ENCODE measurements around the gene GBF1.

GBF1 gene

GRCh38 chr10:102324061-102324460 lies 78.7 kb downstream of the GBF1 start:
- Histone ChIP-seq H3K9ac (ENCODE audit: insufficient read length) (no peak overlapping the region), H3K9me3 (ENCODE audit: low read depth, low read length) (no peaks in the 10 kb centered on the region), H3K27ac (no peak overlapping the region), H3K36me3 (ENCODE audit: insufficient read depth, low read length) (no peaks in the 10 kb centered on the region), H3K4me3 (no peak overlapping the region)
- no peak for TF ChIP-seq EZH2 (IDR thresholded peaks at IDR 0.05)
- DNase-seq (ENCODE audit: low read depth, low spot score) = no peak

- TF ChIP-seq FOXP2 (optimal IDR thresholded peaks at IDR 0.05; ENCODE audit: control extremely low read depth, extremely low read length, insufficient read depth) (no peak), EZH2 (IDR thresholded peaks at IDR 0.05) (no peak), POLR2AphosphoS5 (IDR thresholded peaks at IDR 0.05; ENCODE audit: borderline replicate concordance, low read depth, low read length) (no peak)
- H3K27ac ChIP-seq = no peak overlapping the region
- H3K9me3 ChIP-seq (ENCODE audit: low read depth, low read length) = no peaks in the 10 kb centered on the region
- no peak for DNase-seq (ENCODE audit: low read depth, low spot score)
- no peak overlapping the region for H3K4me3 ChIP-seq
- H3K36me3 ChIP-seq (ENCODE audit: insufficient read depth, low read length) = no peaks in the 10 kb centered on the region
- H3K9ac ChIP-seq (ENCODE audit: insufficient read length) = no peak overlapping the region
Observed at GRCh38 chr10:102326031-102326430, 80.7 kb downstream of the GBF1 start.

- H3K36me3 ChIP-seq (ENCODE audit: insufficient read depth, low read length) = no peaks in the 10 kb centered on the region
- H3K27ac ChIP-seq = no peak overlapping the region
- no peak for DNase-seq (ENCODE audit: low read depth, low spot score)
- no peak overlapping the region for H3K4me3 ChIP-seq
- no peak overlapping the region for H3K9ac ChIP-seq (ENCODE audit: insufficient read length)
- H3K9me3 ChIP-seq (ENCODE audit: low read depth, low read length) = no peaks in the 10 kb centered on the region
- no peak for TF ChIP-seq POLR2AphosphoS5 (IDR thresholded peaks at IDR 0.05; ENCODE audit: borderline replicate concordance, low read depth, low read length)
- TF ChIP-seq FOXP2 (optimal IDR thresholded peaks at IDR 0.05; ENCODE audit: control extremely low read depth, extremely low read length, insufficient read depth) = no peak
- TF ChIP-seq EZH2 (IDR thresholded peaks at IDR 0.05) = no peak
Observed at GRCh38 chr10:102327002-102327401, 81.7 kb downstream of the GBF1 start.

- Histone ChIP-seq H3K9ac (ENCODE audit: insufficient read length) (no peak overlapping the region), H3K4me3 (no peak overlapping the region), H3K9me3 (ENCODE audit: low read depth, low read length) (no peaks in the 10 kb centered on the region), H3K27ac (no peak overlapping the region), H3K36me3 (ENCODE audit: insufficient read depth, low read length) (no peaks in the 10 kb centered on the region)
- TF ChIP-seq EZH2 (IDR thresholded peaks at IDR 0.05) = no peak
- no peak for DNase-seq (ENCODE audit: low read depth, low spot score)
Observed at GRCh38 chr10:102327641-102328040, 82.3 kb downstream of the GBF1 start.

DNA sequence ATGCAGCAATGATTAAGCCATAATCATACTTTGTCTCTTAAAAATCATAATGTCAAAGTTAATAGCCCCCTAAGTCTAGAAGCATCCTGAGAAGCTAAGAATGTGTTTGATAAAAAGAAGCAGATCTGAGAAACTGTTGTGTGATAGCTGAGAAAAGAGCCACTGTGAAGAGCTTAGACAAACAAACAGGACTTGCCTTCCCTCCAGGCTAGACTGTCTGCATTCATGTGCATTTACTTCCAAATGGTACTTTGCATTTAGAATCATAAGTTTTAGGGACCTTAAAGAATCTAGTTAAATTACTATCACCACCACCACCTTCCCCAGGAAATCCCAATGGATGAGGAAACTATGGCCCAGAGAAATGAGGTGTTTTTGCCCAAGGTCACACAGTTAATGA lies 87.4 kb downstream of the GBF1 start:
- Histone ChIP-seq H3K27ac (no peak overlapping the region), H3K36me3 (ENCODE audit: insufficient read depth, low read length) (no peaks in the 10 kb centered on the region), H3K9me3 (ENCODE audit: low read depth, low read length) (no peaks in the 10 kb centered on the region), H3K9ac (ENCODE audit: insufficient read length) (no peak overlapping the region), H3K4me3 (no peak overlapping the region)
- DNase-seq (ENCODE audit: low read depth, low spot score) = no peak
- TF ChIP-seq POLR2AphosphoS5 (IDR thresholded peaks at IDR 0.05; ENCODE audit: borderline replicate concordance, low read depth, low read length) (no peak), FOXP2 (optimal IDR thresholded peaks at IDR 0.05; ENCODE audit: control extremely low read depth, extremely low read length, insufficient read depth) (no peak), EZH2 (IDR thresholded peaks at IDR 0.05) (no peak)

DNA sequence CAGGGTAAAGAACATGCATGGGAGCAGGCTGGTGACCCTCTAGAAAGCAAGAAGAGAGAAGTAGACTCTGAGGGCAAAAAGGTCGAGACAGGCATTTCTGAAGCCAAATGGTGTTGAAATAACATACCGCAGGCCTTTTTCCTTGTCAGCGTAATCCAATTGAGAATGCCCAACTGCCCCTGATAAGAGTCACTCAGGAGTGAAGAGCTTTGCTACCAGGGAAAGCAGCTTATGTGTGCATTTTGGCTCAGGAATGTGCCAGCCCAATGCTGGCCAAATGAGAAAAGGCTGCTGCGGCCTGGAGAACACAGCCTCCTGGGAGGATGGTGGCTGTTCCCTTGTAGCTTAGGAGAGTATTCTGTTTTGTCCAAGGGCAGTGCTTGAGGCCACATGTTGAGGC lies 88.8 kb downstream of the GBF1 start:
- no peak overlapping the region for H3K4me3 ChIP-seq
- no peak overlapping the region for H3K27ac ChIP-seq
- H3K9me3 ChIP-seq (ENCODE audit: low read depth, low read length) = no peaks in the 10 kb centered on the region
- no peak for DNase-seq (ENCODE audit: low read depth, low spot score)
- H3K36me3 ChIP-seq (ENCODE audit: insufficient read depth, low read length) = no peaks in the 10 kb centered on the region
- TF ChIP-seq EZH2 (IDR thresholded peaks at IDR 0.05) = no peak
- H3K9ac ChIP-seq (ENCODE audit: insufficient read length) = no peak overlapping the region

GRCh38 chr10:102335184-102335583 lies 89.9 kb downstream of the GBF1 start:
- H3K4me3 ChIP-seq = no peak overlapping the region
- no peak for TF ChIP-seq FOXP2 (optimal IDR thresholded peaks at IDR 0.05; ENCODE audit: control extremely low read depth, extremely low read length, insufficient read depth)
- no peak for TF ChIP-seq POLR2AphosphoS5 (IDR thresholded peaks at IDR 0.05; ENCODE audit: borderline replicate concordance, low read depth, low read length)
- no peak for TF ChIP-seq EZH2 (IDR thresholded peaks at IDR 0.05)
- DNase-seq (ENCODE audit: low read depth, low spot score) = no peak
- no peak overlapping the region for H3K27ac ChIP-seq
- no peaks in the 10 kb centered on the region for H3K9me3 ChIP-seq (ENCODE audit: low read depth, low read length)
- H3K36me3 ChIP-seq (ENCODE audit: insufficient read depth, low read length) = no peaks in the 10 kb centered on the region
- no peak overlapping the region for H3K9ac ChIP-seq (ENCODE audit: insufficient read length)

- H3K27ac ChIP-seq = no peak overlapping the region
- H3K4me3 ChIP-seq = no peak overlapping the region
- H3K36me3 ChIP-seq (ENCODE audit: insufficient read depth, low read length) = no peaks in the 10 kb centered on the region
- H3K9me3 ChIP-seq (ENCODE audit: low read depth, low read length) = no peaks in the 10 kb centered on the region
- DNase-seq (ENCODE audit: low read depth, low spot score) = no peak
- TF ChIP-seq FOXP2 (optimal IDR thresholded peaks at IDR 0.05; ENCODE audit: control extremely low read depth, extremely low read length, insufficient read depth) = no peak
- TF ChIP-seq POLR2AphosphoS5 (IDR thresholded peaks at IDR 0.05; ENCODE audit: borderline replicate concordance, low read depth, low read length) = no peak
- TF ChIP-seq EZH2 (IDR thresholded peaks at IDR 0.05) = no peak
- no peak overlapping the region for H3K9ac ChIP-seq (ENCODE audit: insufficient read length)
Observed at GRCh38 chr10:102341038-102341688, 95.8 kb downstream of the GBF1 start.

DNA sequence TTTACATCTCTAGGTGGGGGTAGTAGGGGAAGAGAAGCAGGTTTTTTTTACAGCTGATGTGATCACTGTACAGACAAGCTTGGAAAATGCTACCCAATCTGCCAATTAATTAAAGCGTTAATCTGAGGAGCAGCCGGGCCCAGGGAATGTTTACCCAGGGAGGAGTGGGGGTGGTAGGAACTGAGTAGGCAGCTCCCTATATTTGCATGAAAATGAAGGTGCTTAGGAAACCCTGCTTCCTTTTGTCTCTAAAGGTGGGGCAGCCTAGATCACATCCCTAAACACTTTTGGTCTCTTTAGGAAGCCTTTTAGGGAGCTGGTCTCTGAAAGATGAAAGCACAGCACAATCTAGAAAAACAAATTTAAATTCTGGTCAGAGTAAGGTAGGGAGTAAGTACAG lies 97.1 kb downstream of the GBF1 start:
- TF ChIP-seq FOXP2 (optimal IDR thresholded peaks at IDR 0.05; ENCODE audit: control extremely low read depth, extremely low read length, insufficient read depth) (no peak), EZH2 (IDR thresholded peaks at IDR 0.05) (no peak), POLR2AphosphoS5 (IDR thresholded peaks at IDR 0.05; ENCODE audit: borderline replicate concordance, low read depth, low read length) (no peak)
- Histone ChIP-seq H3K36me3 (ENCODE audit: insufficient read depth, low read length) (no peaks in the 10 kb centered on the region), H3K4me3 (no peak overlapping the region), H3K9me3 (ENCODE audit: low read depth, low read length) (no peaks in the 10 kb centered on the region), H3K27ac (no peak overlapping the region), H3K9ac (ENCODE audit: insufficient read length) (no peak overlapping the region)
- no peak for DNase-seq (ENCODE audit: low read depth, low spot score)
